Posterior vena cava (tissue), 2 donors: Measurements from ENCODE around the gene TCF7L1. TPM values are rescaled to one million over a fixed set of nuclear protein-coding genes. Genes with fewer than 3 reads are reported as not detected.
"Not testable (repeated sequence)": the region's sequence is repeated elsewhere in the genome, so short reads cannot be mapped to it uniquely, and the experiment has no call there.

Experiments
- DNase-seq: peaks from one replicate; pipeline ENCODE4 v3.0.0-alpha.2; 2020; ENCODE audit warnings: low spot score
- intact Hi-C, 2 donors: fragments of 100-400 bp; cut with DNase I; formaldehyde crosslinking; loops; one replicate each; pipeline versions ENCODE4 v1.14.1 to v1.14.2; 2022 to 2023
- long read RNA-seq, 2 donors: library from polyadenylated mRNA; unstranded; transcript quantifications; one replicate each; pipeline ENCODE4 v2.0.0, GENCODE V29; 2020 to 2021
- total RNA-seq, 2 donors: library from RNA; stranded (reverse); fragmentation: NEBNext Ultra II Directional; extraction: Animal tissue kit (Norgen Biotek cat#: 25700); gene quantifications; one replicate each; pipeline ENCODE4 v1.2.1, GENCODE V29; 2021
- donor health status: DM: yes; HTN: yes; CAD: no.
- donor health status: DM: yes; HTN: yes; CAD: no.

TCF7L1 gene, protein sequence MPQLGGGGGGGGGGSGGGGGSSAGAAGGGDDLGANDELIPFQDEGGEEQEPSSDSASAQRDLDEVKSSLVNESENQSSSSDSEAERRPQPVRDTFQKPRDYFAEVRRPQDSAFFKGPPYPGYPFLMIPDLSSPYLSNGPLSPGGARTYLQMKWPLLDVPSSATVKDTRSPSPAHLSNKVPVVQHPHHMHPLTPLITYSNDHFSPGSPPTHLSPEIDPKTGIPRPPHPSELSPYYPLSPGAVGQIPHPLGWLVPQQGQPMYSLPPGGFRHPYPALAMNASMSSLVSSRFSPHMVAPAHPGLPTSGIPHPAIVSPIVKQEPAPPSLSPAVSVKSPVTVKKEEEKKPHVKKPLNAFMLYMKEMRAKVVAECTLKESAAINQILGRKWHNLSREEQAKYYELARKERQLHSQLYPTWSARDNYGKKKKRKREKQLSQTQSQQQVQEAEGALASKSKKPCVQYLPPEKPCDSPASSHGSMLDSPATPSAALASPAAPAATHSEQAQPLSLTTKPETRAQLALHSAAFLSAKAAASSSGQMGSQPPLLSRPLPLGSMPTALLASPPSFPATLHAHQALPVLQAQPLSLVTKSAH
- 10 to 100 TPM; 23.1 to 25.9 TPM for total RNA-seq
- long read RNA-seq, donor 1, partial matches to known transcripts = 1 of 10 reads
- long read RNA-seq, donor 1, other reads (novel, unspliced or antisense) = 9 of 10 reads
- long read RNA-seq, donor 2, partial matches to known transcripts = 9 of 17 reads
- long read RNA-seq, donor 2, other reads (novel, unspliced or antisense) = 8 of 17 reads

DNA sequence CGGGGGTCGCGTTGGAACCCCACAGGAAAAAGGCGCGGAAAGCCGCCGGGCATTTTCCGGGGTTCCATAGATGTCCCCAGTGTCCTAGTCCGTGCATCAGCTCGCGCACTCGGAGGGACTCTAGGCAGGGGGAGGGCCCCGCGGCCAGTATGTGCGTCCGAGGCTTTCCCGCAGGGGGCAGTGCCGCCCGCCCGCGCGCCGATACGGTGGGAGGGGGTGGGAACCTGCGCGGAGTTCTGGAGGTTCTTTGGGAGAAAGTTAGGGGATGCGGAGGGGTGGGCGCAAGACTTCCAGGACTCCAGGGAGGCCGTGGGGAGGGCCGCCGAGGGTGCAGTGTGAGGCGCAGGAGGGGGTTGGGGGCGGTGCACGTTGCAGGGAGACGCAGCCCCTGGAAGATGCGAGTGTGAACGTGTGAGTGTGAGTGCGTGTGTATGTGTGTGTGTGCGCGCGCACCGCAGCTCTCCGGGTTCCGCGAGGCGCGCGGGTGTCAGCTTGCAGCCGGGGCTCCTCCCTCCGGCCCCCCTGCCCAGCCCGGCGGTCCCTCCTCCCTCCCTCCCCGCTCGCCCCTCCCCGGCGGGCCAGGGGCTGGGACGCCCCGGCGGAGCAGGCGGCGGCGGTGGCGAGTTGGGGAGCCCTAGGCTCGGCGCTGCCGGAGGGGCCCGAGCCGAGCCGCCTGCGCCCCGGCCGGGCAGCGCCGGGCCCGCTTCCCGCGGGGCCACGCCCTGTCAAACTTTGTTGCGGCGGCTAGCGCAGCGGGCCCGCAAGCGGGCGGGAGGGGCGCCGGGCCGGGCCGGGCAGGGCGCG, at the start of gene TCF7L1:
TCF7L1 (plus strand) TSS at position 559 of the 804 bp plus-strand sequence. CDS start 293 bp downstream, outside the sequence.
- peak; percentile 93 for DNase-seq
- intact Hi-C loops = loop anchor here (5.0 to 10.0 kb wide), 2 partner anchors 142 to 154 kb away; no protein-coding TSS in a partner anchor

DNA sequence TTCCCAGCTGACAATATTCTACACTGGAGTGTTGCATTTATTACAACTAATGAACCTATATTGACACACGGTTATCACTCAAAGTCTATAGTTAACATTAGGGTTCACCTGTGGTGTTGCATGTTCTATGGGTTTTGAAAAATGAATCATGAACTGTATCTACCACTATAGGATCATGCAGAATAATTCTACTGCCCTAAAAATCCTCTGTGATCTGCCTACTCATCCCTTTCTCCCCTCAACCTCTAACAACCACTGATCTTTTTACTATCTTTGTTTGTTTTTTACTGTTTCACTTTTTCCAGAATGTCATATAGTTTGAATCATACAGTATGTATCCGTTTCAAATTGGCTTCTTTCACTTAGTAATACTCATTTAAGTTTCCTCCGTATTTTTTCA, 47.6 kb upstream of the TCF7L1 start:
- DNase-seq = no peak
- intact Hi-C loops = no loop called here

DNA sequence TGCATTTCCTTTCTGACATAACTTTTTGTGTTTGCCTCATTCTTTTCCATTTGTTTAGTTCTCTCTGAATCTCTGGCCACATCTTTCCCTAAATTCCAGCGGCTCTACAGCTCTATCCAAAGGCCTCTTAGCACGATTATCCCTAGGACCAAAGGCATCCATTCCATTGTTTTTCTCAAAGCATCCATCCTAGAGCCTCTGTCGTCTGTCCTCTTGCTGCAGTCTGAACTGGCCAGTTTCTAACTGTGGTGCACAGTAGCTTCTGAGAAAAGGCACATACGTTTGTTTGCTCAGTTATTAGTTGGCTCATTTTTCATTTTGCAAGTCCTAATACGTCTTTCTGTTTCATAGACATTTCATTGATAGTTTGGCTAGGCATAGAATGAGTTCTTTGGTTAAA, 45.7 kb upstream of the TCF7L1 start:
- intact Hi-C loops = no loop called here
- DNase-seq = no peak

DNA sequence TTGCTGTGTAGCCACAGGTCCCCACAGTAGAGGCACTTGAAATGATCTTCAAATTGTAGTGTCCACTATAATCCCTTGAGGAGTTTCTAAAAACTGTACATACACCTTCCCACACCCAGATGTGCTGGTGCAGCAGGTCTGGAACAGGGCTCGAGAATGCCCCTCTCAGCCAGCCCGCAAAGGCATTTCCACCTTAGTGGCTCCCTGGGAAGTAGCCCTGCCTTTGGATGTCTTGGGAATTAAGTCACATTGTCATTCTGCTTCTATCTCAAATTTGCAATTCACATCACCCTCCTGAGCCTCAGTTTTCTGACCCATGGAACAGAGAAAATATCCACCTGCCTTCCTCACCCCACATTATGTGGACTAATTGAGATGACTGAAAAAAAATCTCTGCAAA, 44.3 kb upstream of the TCF7L1 start:
- intact Hi-C loops = no loop called here
- no peak for DNase-seq

DNA sequence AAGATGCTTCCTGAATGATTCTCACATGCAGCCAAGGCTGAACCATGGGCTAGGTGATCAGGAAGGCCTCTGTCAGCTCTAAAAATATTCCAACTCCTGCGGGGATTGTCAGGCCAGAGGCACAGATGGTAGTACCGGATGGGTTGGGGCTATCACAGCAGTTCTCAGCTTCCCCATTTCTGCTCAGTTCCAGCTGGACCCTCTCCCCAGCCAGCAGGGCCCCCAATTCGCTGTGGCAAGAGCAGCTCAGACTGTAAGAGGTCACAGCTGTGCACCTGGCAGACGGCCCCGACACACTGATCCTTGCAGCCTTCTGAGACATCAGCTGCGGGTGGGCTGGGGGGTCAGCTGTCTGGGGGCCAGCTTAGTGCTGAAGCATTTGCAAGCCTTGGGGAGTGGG, 43.6 kb upstream of the TCF7L1 start:
- no peak for DNase-seq
- intact Hi-C loops = no loop called here

DNA sequence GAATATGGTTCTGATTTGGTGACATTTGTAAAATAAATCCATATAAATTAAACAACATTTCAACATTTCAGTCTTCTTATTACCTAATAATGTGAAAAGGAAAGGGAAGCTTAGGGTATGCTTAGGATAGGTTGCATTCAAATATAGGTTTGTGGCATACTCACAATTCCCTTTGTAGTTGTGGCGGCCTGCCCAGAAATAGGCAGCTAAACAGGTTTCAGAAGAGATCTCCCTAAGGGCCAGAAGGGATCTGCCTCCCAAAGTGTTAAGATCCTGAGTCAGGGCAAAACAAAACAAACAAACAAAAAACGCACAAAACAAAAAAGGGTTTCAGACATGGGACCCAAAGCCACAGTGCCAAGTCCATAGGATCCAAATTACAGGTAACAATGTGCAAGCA, 41.4 kb upstream of the TCF7L1 start:
- intact Hi-C loops = no loop called here
- DNase-seq = no peak

DNA sequence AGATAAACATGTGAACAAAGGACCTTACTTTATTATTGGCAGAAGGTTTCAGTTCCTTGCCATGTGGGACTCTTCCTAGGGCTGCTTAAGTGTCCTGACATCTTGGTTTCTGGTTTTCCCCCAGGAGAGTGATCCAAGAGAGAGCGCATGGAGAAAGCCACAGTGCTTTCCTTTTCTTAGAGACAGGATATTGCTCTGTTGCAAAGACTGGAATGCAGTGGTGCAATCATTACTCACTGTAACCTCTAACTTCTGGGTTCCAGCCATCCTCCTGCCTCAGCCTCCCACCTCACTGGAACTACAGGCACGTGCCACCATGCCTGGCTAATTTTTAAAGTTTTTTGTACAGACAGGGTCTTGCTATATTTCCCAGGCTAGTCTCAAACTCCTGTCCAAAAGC, 38.1 kb upstream of the TCF7L1 start:
- intact Hi-C loops = no loop called here
- DNase-seq = no peak

DNA sequence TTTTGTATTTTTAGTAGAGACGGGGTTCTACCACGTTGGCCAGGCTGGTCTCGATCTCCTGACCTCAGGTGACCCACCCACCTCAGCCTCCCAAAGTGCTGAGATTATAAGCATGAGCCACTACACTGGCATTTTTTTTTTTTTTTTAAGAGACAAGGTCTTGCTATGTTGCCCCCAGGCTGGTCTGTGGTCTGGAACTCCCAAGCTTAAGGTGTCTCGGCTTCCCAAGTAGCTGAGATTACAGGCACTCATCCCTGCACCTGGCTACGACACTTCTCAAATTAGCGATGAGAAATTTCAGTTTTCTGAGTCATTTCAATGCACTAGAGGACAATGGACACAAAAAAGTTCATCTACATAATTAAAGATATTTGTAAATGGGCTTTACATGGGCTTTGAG, 36.6 kb upstream of the TCF7L1 start:
- no peak for DNase-seq
- intact Hi-C loops = no loop called here

DNA sequence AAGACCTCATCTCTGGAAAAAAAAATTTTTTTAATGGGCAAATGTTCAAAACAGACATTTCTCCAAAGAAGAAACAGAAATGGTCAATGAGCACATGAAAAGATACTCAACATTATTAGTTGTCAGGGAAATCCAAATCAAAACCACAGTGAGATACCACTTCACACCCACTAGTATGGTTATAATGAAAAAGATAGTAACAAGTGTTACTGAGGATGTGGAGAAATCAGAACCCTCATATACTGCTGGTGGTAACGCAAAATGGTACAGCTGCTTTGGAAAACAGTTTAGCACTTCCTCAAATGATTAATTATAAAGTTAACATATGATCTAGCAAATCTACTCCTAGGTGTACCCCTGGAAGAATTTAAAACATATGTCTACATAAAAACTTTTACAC, 29.0 kb upstream of the TCF7L1 start:
- no peak for DNase-seq
- intact Hi-C loops = no loop called here

DNA sequence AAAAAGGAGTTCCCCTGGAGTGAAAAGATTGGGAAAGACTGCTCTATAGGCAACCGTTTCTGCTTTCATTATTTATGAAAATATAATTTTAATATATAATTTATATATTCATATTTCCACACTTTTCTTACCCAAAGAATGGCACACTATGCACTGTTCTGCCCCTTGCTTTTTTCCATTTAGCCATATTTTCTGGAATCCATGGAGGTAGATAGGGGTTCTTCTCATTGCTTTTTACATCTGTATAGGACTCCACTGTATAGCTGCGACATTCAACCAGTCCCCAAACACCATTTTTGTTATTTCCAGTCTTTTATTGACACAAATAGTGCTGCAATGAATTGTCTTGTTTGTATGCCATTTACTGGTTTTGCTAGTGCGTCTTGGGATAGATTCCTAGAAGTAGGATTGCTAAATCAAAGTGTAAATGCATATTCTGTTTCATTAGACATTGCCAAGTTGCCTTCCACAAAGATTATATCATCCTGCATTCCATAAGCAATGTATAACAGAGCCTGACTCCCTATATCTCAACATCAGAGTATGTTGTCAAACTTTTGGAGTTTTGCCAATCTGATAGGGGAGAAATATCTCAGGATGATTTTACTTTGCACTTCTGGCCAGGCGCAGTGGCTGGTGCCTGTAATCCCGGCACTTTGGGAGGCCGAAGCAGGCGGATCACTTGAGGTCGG, 26.6 kb upstream of the TCF7L1 start:
- intact Hi-C loops = no loop called here
- no peak for DNase-seq

DNA sequence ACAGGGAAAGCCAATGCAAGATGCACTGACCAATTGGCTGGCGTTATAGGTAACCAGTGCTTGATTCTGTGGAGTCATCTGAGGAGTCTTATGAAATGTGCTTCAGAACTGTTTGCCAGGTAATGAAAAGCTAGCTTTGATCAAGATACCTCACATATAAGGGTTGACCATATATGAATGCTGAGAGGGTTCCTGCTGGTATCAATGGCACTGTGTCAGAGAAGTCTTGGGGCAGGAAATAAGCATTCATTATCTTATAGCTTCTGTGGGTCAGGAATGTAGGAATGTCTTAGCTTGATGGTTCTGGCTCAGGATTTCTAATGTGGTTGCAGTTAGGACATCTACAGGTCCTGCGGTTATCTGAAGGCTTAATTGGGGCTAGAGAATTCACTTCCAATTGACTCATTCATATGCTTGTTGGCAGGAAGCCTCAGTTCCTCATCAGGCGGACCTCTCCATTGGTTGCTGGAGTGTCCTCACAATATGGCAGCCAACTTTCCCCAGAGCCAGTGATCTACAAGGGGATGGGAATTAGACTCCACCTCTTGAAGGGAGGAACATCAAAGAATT, 22.1 kb upstream of the TCF7L1 start:
- intact Hi-C loops = no loop called here
- no peak for DNase-seq

DNA sequence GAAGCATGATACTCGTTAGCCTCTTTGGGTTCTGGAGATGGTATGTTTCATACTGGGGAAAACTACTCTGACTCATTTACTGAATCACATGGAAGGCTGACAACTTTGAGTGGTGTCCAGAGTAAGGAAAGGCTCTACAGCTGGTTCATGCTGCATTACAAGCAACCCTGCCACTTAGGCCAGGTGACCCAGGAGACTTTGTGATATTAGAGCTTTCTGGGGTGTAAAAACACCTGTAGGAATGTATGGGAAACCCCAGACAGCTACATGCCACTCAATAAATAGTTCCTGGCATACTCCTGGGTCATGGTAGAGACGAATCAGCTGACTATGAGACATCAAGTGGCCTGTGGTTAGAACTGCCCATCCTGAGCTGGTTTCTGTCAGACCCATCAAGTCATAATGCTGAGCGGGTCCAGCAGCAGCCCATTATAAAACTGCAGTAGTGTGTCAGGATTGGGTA, 21.3 kb upstream of the TCF7L1 start:
- no peak for DNase-seq
- intact Hi-C loops = no loop called here

DNA sequence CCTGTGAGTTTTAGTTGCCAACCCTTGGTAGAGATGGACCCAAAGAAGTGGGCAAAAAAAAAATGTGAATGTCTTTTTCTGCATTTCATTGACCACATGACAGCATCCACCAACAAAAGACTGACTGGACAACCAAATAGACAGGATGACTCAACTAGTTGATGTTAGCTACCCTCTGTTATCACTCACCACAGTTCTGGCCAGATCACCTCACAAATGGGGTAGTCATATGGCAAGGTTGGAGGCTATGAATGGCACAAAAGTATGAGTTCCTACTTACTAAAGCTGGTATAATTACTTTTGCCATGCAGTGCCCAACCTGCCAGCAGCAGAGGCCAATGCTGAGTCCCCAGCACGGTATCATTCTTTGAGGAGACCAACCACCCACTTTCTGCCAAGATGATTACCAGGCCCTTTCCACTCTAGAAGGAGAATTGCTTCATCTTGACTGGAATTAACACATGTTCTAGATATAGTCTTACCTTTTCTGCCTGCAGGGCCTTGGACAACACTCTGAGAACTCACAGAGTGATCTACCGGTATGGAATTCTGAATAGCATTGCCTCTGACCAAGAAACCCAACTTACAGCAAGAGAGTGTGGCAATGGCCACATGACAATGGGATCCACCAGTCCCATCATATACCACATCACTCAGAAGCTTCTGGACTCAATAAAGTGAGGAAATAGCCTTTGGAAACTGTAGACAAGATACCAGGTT, 20.1 kb upstream of the TCF7L1 start:
- intact Hi-C loops = no loop called here
- DNase-seq = no peak

DNA sequence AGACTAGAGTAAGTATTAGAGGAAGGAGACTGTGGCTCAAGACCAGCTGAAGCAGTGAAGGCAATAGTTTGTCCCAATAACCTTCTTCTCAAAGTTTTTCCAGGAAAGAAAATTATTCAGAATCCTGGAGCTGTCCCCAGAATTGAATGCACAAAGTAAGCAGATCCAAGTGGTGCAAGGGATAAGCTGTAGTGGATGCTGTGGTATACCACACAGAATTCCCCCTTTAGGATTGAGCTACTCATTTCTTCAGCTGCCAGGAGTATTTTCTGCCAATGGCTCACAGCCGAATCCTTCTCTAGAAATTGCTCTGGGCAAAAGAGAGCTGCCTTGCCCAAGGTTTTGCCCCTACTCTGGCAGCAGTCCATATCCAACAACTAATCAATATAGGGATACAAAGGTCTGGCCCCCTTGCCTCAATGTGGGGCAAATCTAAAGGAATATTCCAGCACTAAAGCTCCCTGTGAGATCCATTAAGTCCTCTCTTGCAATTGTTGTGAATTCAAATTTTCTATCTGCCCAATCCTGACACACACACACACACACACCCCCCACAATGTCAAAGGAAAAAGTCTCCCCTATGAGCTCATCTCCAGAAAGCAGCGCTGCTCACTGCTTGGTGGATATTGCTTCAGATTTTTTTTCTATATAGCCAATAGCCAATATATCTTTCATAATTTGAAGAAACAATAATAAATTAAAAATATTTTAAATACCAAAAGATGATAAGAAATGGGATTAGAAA, 18.4 kb upstream of the TCF7L1 start:
- no peak for DNase-seq
- intact Hi-C loops = no loop called here

DNA sequence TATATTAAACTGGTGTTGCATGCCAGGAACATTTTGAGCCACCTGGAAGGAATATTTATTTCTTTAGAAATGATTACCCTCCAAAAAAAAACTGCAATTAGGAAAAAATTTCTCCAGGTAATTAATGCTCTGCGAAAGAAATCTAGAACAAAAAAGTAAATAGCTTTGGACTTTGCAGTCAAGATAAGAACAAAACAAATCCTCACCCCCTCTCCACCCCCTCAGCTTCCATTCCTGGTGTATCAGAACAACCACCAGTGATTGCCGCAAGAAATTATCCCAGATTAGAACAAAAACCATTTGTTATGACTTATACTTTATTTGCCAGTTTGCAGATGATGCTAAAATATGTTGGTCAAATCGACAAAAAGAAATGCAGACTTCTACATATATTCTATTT, 17.0 kb upstream of the TCF7L1 start:
- intact Hi-C loops = no loop called here
- DNase-seq = no peak

DNA sequence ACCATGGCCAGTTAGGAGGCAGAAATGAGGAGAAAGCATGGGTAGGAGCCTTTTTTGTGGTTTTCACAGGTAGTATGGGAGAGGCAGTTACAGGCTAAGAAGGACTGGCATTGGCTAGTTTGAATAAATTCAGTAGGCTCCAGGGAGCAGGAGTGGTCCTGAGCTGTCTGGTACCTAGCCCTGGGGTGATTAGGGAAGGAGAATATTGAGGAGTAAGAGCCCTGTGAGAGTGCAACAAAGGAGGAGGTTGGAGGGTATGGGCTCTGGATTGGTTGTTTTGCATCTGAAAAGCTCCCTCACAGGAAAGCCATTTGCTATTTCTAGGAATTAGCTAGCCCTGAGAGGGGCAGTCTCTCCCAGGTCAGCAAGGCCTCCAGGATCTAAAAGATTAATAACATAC, 13.3 kb upstream of the TCF7L1 start:
- DNase-seq = no peak
- intact Hi-C loops = no loop called here

DNA sequence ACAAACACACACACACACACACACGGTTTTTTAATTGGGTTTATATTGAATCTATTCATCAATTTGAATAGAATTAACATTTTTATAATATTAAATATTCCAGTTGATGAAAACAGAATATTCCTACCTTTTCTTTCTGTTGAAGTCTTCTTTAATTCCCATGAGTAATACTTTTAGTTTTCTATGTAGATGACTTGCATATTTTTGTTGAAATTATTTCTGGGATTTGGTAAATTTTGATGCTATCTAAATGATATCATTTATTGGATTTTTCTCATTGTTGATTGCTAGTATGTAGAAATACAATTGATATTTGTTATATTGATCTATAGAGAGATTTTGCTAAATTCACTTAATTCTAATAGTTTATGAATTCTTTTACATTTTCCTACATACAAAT, 12.8 kb upstream of the TCF7L1 start:
- DNase-seq = no peak
- intact Hi-C loops = no loop called here

DNA sequence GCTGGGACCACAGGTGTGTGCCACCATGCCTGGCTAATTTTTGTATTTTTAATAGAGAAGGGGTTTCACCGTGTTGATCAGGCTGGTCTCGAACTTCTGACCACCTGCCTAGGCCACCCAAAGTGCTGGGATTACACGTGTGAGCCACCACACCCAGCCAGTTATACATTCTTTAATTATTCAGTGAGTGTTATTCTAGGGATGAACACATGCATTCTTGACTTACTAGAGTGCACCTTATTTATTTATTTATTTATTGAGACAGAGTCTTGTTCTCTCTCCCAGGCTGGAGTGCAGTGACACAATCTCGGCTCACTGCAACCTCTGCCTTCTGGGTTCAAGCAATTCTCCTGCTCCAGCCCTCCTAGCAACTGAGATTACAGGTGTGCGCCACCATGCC, 6.7 kb upstream of the TCF7L1 start:
- intact Hi-C loops = not testable (repeated sequence)

More for the DNA sequence above, 6.7 kb upstream of the TCF7L1 start:
- DNase-seq = not testable (repeated sequence)
